Neural cell (in vitro differentiated cells): ENCODE measurements around the gene CNOT10. TPM values are rescaled to one million over a fixed set of nuclear protein-coding genes. Genes with fewer than 3 reads are reported as not detected.

Source experiments
- H2AFZ ChIP-seq: fragments of 200-600, 300-800 bp; sonication (generic), shearing (Covaris generic); 2 replicates; pipeline ENCODE4 v1.6.0; 2014; ENCODE audit warnings: low read depth, mild to moderate bottlenecking, antibody characterized with exemption, low read length, moderate library complexity
- H3F3A ChIP-seq: fragments of 200-600 bp; shearing (Covaris generic); 2 replicates; pipeline ENCODE4 v1.6.1; 2016; ENCODE audit warnings: mild to moderate bottlenecking, moderate library complexity, mixed read lengths, antibody characterized with exemption, low read length; ENCODE audit not compliant: insufficient read depth, poor library complexity, severe bottlenecking
- H3K27ac ChIP-seq: fragments of 200-600, 300-800 bp; sonication (generic), shearing (Covaris generic); 2 replicates; pipeline ENCODE4 v1.5.1; 2014; ENCODE audit warnings: mild to moderate bottlenecking, low read length, moderate library complexity
- H3K27me3 ChIP-seq: fragments of 300-800, 200-600 bp; sonication (generic), shearing (Covaris generic); 2 replicates; pipeline ENCODE4 v1.6.0; 2014; ENCODE audit warnings: mild to moderate bottlenecking, low read depth, low read length, moderate library complexity; ENCODE audit not compliant: insufficient read depth
- H3K36me3 ChIP-seq: fragments of 300-800, 200-600 bp; sonication (generic), shearing (Covaris generic); 2 replicates; pipeline ENCODE4 v1.5.1; 2014; ENCODE audit warnings: mild to moderate bottlenecking, antibody characterized with exemption, low read length, moderate library complexity; ENCODE audit not compliant: insufficient read depth
- H3K4me2 ChIP-seq: fragments of 300-800, 200-600 bp; sonication (generic), shearing (Covaris generic); 2 replicates; pipeline ENCODE4 v1.6.0; 2014; ENCODE audit warnings: mild to moderate bottlenecking, low read length
- H3K4me3 ChIP-seq: fragments of 300-800, 200-600 bp; sonication (generic), shearing (Covaris generic); 2 replicates; pipeline ENCODE4 v1.5.1; 2014; ENCODE audit warnings: mild to moderate bottlenecking, low read length, moderate library complexity
- H3K79me2 ChIP-seq: fragments of 200-600 bp; shearing (Covaris generic); replicated peaks from 2 replicates; pipeline ENCODE4 v1.6.0; 2014; ENCODE audit warnings: mild to moderate bottlenecking, low read length, moderate library complexity; ENCODE audit not compliant: insufficient read depth
- H3K9ac ChIP-seq: fragments of 300-800, 200-600 bp; sonication (generic), shearing (Covaris generic); 2 replicates; pipeline ENCODE4 v1.6.1; 2016; ENCODE audit warnings: mild to moderate bottlenecking, low read length, mixed read lengths
- H3K9me2 ChIP-seq: fragments of 200-600 bp; shearing (Covaris generic); 2 replicates; pipeline ENCODE4 v1.6.1; 2016; ENCODE audit warnings: mild to moderate bottlenecking, low read length, mixed read lengths; ENCODE audit not compliant: insufficient read depth
- H3K9me3 ChIP-seq: fragments of 200-600, 300-800 bp; sonication (generic), shearing (Covaris generic); 2 replicates; pipeline ENCODE4 v1.6.1; 2016; ENCODE audit warnings: mild to moderate bottlenecking, mixed run types, low read length, moderate library complexity, mixed read lengths
- H4K20me1 ChIP-seq: fragments of 200-600 bp; shearing (Covaris generic); 2 replicates; pipeline ENCODE4 v1.6.1; 2016; ENCODE audit warnings: mild to moderate bottlenecking, mixed run types; ENCODE audit not compliant: insufficient read depth
- CTCF ChIP-seq: fragments of 450-650 bp; IDR thresholded peaks from 2 replicates; pipeline ENCODE4 v1.5.1; 2014; ENCODE audit warnings: antibody characterized with exemption, mild to moderate bottlenecking, moderate library complexity; ENCODE audit not compliant: poor library complexity, severe bottlenecking
- EP300 ChIP-seq: fragments of 450-650 bp; conservative IDR thresholded peaks from 2 replicates; pipeline ENCODE4 v1.6.1; 2014; ENCODE audit warnings: antibody characterized with exemption, mild to moderate bottlenecking, moderate library complexity; ENCODE audit not compliant: poor library complexity, severe bottlenecking
- EZH2 ChIP-seq: fragments of 200-600, 300-800 bp; shearing (Covaris generic), sonication (generic); IDR thresholded peaks from 2 replicates; pipeline ENCODE4 v1.6.1; 2014; ENCODE audit warnings: antibody characterized with exemption, low read length, borderline replicate concordance, mild to moderate bottlenecking; ENCODE audit not compliant: insufficient read depth, poor library complexity, severe bottlenecking
- MXI1 ChIP-seq: fragments of 450-650 bp; conservative IDR thresholded peaks from 2 replicates; pipeline ENCODE4 v1.6.1; 2014; ENCODE audit warnings: antibody characterized with exemption, mild to moderate bottlenecking; ENCODE audit not compliant: poor library complexity, severe bottlenecking
- POLR2AphosphoS5 ChIP-seq: IDR thresholded peaks from 2 replicates; pipeline ENCODE4 v1.6.1; 2012
- RAD21 ChIP-seq: fragments of 450-650 bp; conservative IDR thresholded peaks from 2 replicates; pipeline ENCODE4 v1.6.1; 2014; ENCODE audit warnings: antibody characterized with exemption, mild to moderate bottlenecking, moderate library complexity
- SMC3 ChIP-seq: fragments of 450-650 bp; conservative IDR thresholded peaks from 2 replicates; pipeline ENCODE4 v1.6.1; 2014; ENCODE audit warnings: antibody characterized with exemption, mild to moderate bottlenecking, moderate library complexity; ENCODE audit not compliant: poor library complexity
- TAF1 ChIP-seq: IDR thresholded peaks from 2 replicates; pipeline ENCODE4 v1.6.1; 2012; ENCODE audit warnings: low read depth
- polyA plus RNA-seq: library from polyadenylated mRNA; depleted of rRNA; stranded (reverse); fragments of >200 nt; gene quantifications from 2 replicates; pipeline ENCODE4 v1.2.3, GENCODE V29; 2014
- TF ChIP-seq, protein P1 (sequence below): IDR thresholded peaks from 2 replicates; pipeline ENCODE4 v1.6.1; 2012; ENCODE audit warnings: borderline replicate concordance

Gene CNOT10
- polyA plus RNA-seq, 1 donor from 2014 or later: 53.8 TPM

DNA sequence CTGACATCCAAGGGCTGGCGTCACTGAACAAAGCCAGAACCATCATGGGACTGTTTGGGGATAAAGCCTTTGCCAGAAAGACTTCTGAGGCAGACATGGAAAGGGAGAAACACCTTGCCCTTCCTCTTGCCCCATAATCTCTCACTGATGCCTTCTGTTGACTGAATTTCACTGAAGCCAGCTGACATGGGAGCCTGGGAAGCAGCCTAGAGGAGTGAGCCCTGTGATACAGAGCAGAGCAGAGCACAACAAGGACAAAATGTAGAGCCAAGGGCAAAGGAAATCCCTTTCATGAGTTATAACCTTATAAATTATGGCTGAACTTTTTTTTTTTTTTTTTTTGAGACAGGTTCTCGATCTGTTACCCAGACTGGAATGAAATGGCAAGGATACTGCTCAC lies 9.8 kb upstream of the CNOT10 start:
- Histone ChIP-seq H3K27me3 (no peaks in the 10 kb centered on the region), H3K9ac (no peak overlapping the region), H3F3A (no peaks in the 10 kb centered on the region), H3K36me3 (no peaks in the 10 kb centered on the region), H3K4me3 (no peak overlapping the region), H3K9me2 (no peaks in the 10 kb centered on the region), H3K27ac (no peak overlapping the region), H4K20me1 (no peaks in the 10 kb centered on the region), H3K9me3 (no peaks in the 10 kb centered on the region), H3K4me2 (no peak overlapping the region), H2AFZ (no peak overlapping the region), H3K79me2 (no peaks in the 10 kb centered on the region)
- TF ChIP-seq RAD21: no peak
- TF ChIP-seq EP300: no peak
- TF ChIP-seq POLR2AphosphoS5: no peak
- TF ChIP-seq CTCF: no peak
- TF ChIP-seq SMC3: no peak
- TF ChIP-seq, protein P1, sequence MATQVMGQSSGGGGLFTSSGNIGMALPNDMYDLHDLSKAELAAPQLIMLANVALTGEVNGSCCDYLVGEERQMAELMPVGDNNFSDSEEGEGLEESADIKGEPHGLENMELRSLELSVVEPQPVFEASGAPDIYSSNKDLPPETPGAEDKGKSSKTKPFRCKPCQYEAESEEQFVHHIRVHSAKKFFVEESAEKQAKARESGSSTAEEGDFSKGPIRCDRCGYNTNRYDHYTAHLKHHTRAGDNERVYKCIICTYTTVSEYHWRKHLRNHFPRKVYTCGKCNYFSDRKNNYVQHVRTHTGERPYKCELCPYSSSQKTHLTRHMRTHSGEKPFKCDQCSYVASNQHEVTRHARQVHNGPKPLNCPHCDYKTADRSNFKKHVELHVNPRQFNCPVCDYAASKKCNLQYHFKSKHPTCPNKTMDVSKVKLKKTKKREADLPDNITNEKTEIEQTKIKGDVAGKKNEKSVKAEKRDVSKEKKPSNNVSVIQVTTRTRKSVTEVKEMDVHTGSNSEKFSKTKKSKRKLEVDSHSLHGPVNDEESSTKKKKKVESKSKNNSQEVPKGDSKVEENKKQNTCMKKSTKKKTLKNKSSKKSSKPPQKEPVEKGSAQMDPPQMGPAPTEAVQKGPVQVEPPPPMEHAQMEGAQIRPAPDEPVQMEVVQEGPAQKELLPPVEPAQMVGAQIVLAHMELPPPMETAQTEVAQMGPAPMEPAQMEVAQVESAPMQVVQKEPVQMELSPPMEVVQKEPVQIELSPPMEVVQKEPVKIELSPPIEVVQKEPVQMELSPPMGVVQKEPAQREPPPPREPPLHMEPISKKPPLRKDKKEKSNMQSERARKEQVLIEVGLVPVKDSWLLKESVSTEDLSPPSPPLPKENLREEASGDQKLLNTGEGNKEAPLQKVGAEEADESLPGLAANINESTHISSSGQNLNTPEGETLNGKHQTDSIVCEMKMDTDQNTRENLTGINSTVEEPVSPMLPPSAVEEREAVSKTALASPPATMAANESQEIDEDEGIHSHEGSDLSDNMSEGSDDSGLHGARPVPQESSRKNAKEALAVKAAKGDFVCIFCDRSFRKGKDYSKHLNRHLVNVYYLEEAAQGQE: no peak
- no peak for TF ChIP-seq MXI1
- no peak for TF ChIP-seq TAF1
- no peak for TF ChIP-seq EZH2

DNA sequence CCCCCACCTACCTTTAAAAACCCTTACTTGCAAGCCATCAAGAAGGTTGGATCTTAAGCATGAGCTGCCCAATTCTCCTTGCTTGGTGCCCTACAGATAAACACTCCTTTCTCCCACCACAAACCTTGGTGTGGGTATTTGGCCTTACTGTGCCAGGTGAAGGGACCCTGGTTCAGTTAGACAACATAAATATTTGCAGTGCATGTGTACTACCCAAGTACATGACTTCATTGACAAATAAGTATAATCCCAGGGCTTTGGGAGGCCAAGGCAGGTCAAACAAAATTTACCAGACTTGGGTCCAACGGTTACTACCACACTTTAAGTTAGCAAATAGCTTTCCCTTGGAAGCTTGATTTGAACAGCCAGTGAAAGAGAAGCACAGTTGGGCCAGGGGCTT lies 9.3 kb upstream of the CNOT10 start:
- Histone ChIP-seq H3K9me3 (no peaks in the 10 kb centered on the region), H3K79me2 (no peaks in the 10 kb centered on the region), H3K36me3 (no peaks in the 10 kb centered on the region), H3K4me2 (no peak overlapping the region), H2AFZ (no peak overlapping the region), H3K27ac (no peak overlapping the region), H3K27me3 (no peaks in the 10 kb centered on the region), H3K9me2 (no peaks in the 10 kb centered on the region), H3K4me3 (no peak overlapping the region), H4K20me1 (no peaks in the 10 kb centered on the region), H3F3A (no peaks in the 10 kb centered on the region), H3K9ac (no peak overlapping the region)
- TF ChIP-seq RAD21 (no peak), TAF1 (no peak), POLR2AphosphoS5 (no peak), SMC3 (no peak), MXI1 (no peak), CTCF (no peak), EZH2 (no peak), EP300 (no peak)
- TF ChIP-seq, protein P1: no peak
